Body of pancreas (tissue), 4 donors: ENCODE data around the gene DZIP1. TPM values are rescaled to one million over a fixed set of nuclear protein-coding genes. Genes with fewer than 3 reads are reported as not detected.
A peak's percentile ranks its signal among the peaks of the same experiment; 100 is the strongest.

Source experiments
- ATAC-seq: fragments of 150-250 bp; one replicate; pipeline ENCODE4 v1.9.1; 2016
- DNase-seq, 4 donors: peaks; one replicate each; pipeline ENCODE4 v3.0.0-alpha.2; 2019
- H3K27ac ChIP-seq, 4 donors: fragments of 200-600 bp; sonication (generic); 1 replicate in 3 of 4; 2 replicates in 1 of 4; pipeline versions ENCODE4 v1.5.1 to v1.6.1; 2016 to 2019; ENCODE audit warnings: mild to moderate bottlenecking in 1 of 4, mixed read lengths in 1 of 4, moderate library complexity in 1 of 4
- H3K27me3 ChIP-seq, 2 donors: fragments of 200-600 bp; sonication (generic); one replicate each; pipeline ENCODE4 v1.6.0; 2016; ENCODE audit warnings: mild to moderate bottlenecking in 1 of 2
- H3K36me3 ChIP-seq, 2 donors: fragments of 200-600 bp; sonication (generic); replicated peaks in 1 of 2; 2 replicates each; pipeline ENCODE4 v1.5.1; 2016; ENCODE audit warnings: low read depth in 2 of 2; ENCODE audit not compliant: insufficient read depth in 1 of 2
- H3K4me1 ChIP-seq: fragments of 200-600 bp; sonication (generic); one replicate; pipeline ENCODE4 v1.6.0; 2016
- H3K4me3 ChIP-seq, 2 donors: fragments of 200-600 bp; sonication (generic); 1 replicate in 1 of 2; 2 replicates in 1 of 2; pipeline ENCODE4 v1.5.1; 2016 to 2019
- H3K9me3 ChIP-seq, 3 donors: fragments of 200-600 bp; sonication (generic); 1 replicate in 2 of 3; 2 replicates in 1 of 3; pipeline ENCODE4 v1.5.1; 2016
- POLR2A ChIP-seq, 3 donors: fragments of 450-650 bp; IDR thresholded peaks; one replicate each; pipeline ENCODE4 v1.6.1; 2016; ENCODE audit warnings: antibody characterized with exemption in 3 of 3, mild to moderate bottlenecking in 2 of 3
- WGBS, 2 donors: methylation state at CpG; one replicate each; pipeline ENCODE4 v1.1.5; 2017; 5-methylcytosine and 5-hydroxymethylcytosine counted together
- intact Hi-C: fragments of 100-400 bp; cut with DNase I; formaldehyde crosslinking; loops from one replicate; pipeline ENCODE4 v1.15.1; 2023
- total RNA-seq, 2 donors: library from RNA; depleted of rRNA; stranded (reverse); fragments of >200 nt; gene quantifications; one replicate each; pipeline ENCODE4 v1.1.0, GENCODE V29; 2016
- TF ChIP-seq, protein P1 (sequence below), 7 experiments: fragments of 450-650 bp in 4 of 7; fragments of 200-600 bp in 3 of 7; sonication (generic) in 3 of 7; IDR thresholded peaks; one replicate each; pipeline ENCODE4 v1.5.1; 2016 to 2019; ENCODE audit warnings: antibody characterized with exemption in 7 of 7

The DZIP1 gene
- total RNA-seq, 2 donors from 2014 or later = 17.5 to 42.0 TPM

DNA sequence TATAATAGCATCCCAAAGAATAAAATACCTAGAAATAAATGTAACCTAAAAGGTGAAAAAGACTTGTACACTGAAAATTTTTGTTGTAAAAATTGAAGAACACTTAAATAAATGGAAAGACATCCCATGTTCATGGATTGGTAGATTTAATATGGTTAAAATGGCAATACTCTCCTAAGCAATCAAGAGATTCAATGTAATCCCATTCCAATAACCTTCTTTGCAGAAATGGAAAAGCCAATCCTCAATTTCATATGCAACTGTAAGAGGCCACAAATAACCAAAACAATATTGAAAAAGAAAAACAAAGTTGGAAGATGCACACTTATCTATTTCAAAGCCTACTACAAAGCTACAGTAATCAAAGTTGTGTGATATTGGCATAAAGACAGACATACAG is 17.7 kb downstream of the DZIP1 start:
- ATAC-seq = no peak
- Histone ChIP-seq H3K4me3 (no peak overlapping the region), H3K9me3 (no peaks in the 10 kb centered on the region), H3K27ac (no peak overlapping the region), H3K4me1 (peaks cover under 1% of the 10 kb centered on the region), H3K27me3 (no peaks in the 10 kb centered on the region), H3K36me3 (peaks cover 0 to 2% of the 10 kb centered on the region in 2 donors)
- TF ChIP-seq POLR2A (IDR thresholded peaks at IDR 0.05) = no peak
- TF ChIP-seq, protein P1, sequence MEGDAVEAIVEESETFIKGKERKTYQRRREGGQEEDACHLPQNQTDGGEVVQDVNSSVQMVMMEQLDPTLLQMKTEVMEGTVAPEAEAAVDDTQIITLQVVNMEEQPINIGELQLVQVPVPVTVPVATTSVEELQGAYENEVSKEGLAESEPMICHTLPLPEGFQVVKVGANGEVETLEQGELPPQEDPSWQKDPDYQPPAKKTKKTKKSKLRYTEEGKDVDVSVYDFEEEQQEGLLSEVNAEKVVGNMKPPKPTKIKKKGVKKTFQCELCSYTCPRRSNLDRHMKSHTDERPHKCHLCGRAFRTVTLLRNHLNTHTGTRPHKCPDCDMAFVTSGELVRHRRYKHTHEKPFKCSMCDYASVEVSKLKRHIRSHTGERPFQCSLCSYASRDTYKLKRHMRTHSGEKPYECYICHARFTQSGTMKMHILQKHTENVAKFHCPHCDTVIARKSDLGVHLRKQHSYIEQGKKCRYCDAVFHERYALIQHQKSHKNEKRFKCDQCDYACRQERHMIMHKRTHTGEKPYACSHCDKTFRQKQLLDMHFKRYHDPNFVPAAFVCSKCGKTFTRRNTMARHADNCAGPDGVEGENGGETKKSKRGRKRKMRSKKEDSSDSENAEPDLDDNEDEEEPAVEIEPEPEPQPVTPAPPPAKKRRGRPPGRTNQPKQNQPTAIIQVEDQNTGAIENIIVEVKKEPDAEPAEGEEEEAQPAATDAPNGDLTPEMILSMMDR (IDR thresholded peaks at IDR 0.05) = no peak
- no peak for DNase-seq
- intact Hi-C loops = loop anchor here (10.0 kb wide), 1 partner anchor 208 kb away; no protein-coding TSS in a partner anchor

DNA sequence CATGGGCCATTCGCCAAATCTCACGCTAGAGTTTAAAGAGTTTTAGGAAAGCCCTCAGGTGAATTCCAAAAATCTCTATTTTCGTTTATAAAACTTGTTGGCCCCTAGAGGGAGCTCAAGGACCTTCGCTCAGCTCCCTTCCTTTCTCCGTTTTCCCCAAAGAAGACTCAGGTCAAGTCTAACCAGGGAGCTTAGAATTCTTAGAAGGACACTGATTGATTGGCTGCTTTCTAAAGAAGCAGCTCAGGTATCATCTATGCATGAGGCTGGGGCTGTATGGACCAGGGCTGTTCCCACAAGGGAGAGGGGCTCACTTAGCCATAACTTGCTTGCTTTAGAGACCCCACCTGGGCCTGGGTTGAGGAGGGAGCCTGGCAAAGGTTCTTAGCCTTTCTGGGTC is 20.5 kb downstream of the DZIP1 start:
- ATAC-seq (peak; percentile 53), DNase-seq (peak in 2 of 4 donors; percentile 35 to 37)
- Histone ChIP-seq H3K27me3 (no peaks in the 10 kb centered on the region), H3K36me3 (peaks cover 0 to under 1% of the 10 kb centered on the region in 2 donors), H3K9me3 (no peaks in the 10 kb centered on the region), H3K4me1 (peaks cover 15% of the 10 kb centered on the region), H3K4me3 (no peak overlapping the region), H3K27ac (no peak overlapping the region)
- TF ChIP-seq, protein P1 (IDR thresholded peaks at IDR 0.05) = peak; percentile 49 to 74 (median 62)
- no peak for TF ChIP-seq POLR2A (IDR thresholded peaks at IDR 0.05)
- intact Hi-C loops = loop anchor here (10.0 kb wide), 1 partner anchor 211 kb away; no protein-coding TSS in a partner anchor
- 7% methylated on average over 5 of the region's 5 CpGs for WGBS, 2 donors

DNA sequence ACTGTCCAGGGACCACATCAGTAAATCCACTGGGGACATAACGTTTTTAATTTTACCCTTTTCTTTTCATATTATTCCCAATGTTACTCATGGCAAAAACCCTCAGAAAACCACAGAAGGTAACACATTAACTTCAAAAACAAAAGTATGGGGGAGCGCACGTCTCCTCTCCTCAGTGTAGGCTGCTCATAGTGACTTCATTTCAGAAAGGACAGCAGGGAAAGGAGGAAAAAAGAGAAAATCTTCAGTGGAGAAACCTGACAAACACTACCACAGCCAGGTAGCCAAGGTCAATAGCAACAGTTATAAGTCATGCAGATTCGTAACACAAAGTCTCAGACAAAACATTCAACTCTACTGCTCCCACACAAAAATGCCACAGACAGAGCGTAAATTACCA is 21.4 kb downstream of the DZIP1 start:
- H3K4me1 ChIP-seq = peaks cover 15% of the 10 kb centered on the region
- intact Hi-C loops = loop anchor here (10.0 kb wide), 1 partner anchor 212 kb away; no protein-coding TSS in a partner anchor
- no peak overlapping the region for H3K4me3 ChIP-seq
- ATAC-seq (no peak), DNase-seq (no peak)
- H3K27ac ChIP-seq = peak overlapping the region in 1 of 4 donors; percentile 24
- WGBS, 2 donors = 28 to 29% methylated on average over 5 of the region's 5 CpGs
- H3K9me3 ChIP-seq = no peaks in the 10 kb centered on the region
- TF ChIP-seq, protein P1 (IDR thresholded peaks at IDR 0.05) = no peak
- TF ChIP-seq POLR2A (IDR thresholded peaks at IDR 0.05) = no peak
- H3K27me3 ChIP-seq = no peaks in the 10 kb centered on the region
- H3K36me3 ChIP-seq = no peaks in the 10 kb centered on the region

DNA sequence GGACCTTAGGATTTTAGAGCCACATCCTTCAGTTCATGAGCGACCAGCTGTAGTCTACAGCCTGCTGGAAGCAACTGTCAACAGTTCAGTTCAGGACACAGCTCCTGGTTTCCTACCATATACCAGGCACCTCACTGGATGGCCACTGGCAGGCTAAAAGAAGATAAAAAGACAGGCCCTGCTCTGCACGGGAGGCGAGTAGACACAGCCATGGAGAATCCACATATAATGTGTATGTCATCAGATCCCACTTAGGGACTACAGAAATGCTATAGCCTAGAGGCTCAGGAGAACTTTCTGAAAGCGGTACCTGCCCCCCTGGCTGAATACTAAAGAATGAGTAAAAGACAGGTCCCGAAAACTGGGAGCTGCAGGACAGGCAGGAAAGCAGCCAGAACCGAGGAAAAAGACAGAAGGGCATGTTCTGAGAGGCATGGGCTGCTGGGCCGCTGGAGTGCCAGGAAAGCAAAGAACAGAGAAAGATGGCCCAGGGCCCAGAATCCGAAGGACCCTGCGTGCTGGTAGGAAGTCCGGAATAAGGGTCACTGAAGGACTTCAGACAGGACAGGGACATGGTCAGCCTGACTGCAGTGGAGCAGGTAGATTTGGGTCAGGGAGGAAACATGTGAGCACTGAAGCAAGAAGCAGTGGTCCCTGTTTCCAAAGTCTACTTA is 23.5 kb downstream of the DZIP1 start:
- Histone ChIP-seq H3K27me3 (no peaks in the 10 kb centered on the region), H3K36me3 (no peaks in the 10 kb centered on the region), H3K27ac (peak overlapping the region in 3 of 4 donors; percentile 22 to 63 (median 56)), H3K9me3 (no peaks in the 10 kb centered on the region), H3K4me1 (peaks cover 24% of the 10 kb centered on the region), H3K4me3 (no peak overlapping the region)
- ATAC-seq (peak; percentile 27), DNase-seq (peak in 2 of 4 donors; percentile 19 to 37)
- intact Hi-C loops = loop anchor here (10.0 kb wide), 1 partner anchor 214 kb away; no protein-coding TSS in a partner anchor
- no peak for TF ChIP-seq POLR2A (IDR thresholded peaks at IDR 0.05)
- TF ChIP-seq, protein P1 (IDR thresholded peaks at IDR 0.05) = no peak
- WGBS, 2 donors = 49% methylated on average over 10 of the region's 10 CpGs
